ENCODE results near the gene C1QL1.

Gene C1QL1

DNA sequence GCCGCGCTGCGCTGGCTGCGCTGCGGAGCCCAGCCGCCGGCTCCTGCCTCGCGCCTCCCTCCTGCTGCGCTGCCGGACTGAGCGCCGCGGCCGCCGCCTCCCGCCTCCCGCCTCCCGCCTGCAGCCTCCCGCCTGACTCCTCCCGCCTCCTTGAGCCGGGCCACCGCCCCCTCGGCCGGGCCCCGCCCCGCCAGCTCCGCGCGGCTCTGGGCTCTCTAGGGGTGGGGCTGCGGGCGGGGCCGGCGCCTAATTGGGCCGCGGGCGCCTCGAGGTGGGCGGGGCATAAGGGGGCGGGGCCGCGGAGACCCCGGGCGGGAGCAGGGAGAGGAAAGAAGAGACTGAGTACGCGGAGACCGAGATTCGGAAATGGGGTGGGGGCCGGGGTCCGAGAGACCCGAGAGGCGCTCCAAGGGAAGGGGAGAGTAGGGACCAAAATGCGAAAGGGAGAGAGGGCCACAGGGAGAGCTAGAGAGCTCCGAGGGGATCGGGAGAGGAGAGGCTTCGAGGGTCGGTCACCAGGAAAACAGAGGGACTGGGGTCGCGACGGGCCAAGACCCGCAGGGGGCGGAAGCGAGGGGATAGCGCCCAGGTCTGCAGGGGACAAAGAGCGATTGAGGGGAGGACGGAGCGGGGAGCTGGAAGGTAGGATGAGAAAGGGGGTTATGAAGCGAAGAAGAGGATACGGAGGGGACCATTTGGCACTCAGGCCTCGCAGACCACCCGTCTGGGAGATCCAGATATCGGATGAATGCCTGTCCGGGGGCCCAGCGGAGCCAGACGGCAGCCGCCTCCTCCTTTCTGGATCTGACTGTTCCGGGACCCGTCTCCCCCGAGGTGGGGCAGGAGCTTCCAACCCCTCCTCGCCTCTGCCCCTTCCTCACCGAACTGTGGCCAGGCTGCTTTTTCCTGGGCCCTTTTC is at the start of gene C1QL1:
Gene C1QL1, minus strand, starts transcription at position 79 of the 919 bp plus-strand sequence. CDS start 255 bp downstream, outside the sequence.
- no peak for FAIRE-seq

DNA sequence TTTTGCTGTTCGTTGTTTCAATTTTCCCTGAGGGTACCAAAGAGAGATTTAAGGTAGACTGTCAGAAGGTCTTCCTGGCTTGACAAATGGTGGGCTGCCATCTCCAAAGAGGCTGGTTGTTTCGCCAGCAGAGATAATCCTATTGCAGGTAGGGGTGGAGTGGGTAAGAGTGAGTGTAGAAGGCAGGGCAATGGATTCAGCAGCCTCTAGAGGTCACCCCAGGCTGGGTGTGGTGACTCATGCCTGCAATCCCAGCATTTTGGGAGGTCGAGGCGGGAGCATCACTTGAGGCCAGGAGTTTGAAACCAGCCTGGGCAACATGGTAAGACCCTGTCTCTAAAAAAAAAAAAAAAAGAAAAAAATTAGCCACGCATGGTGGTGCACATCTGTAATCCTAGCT is 48.7 kb upstream of the C1QL1 start:
- FAIRE-seq = no peak

DNA sequence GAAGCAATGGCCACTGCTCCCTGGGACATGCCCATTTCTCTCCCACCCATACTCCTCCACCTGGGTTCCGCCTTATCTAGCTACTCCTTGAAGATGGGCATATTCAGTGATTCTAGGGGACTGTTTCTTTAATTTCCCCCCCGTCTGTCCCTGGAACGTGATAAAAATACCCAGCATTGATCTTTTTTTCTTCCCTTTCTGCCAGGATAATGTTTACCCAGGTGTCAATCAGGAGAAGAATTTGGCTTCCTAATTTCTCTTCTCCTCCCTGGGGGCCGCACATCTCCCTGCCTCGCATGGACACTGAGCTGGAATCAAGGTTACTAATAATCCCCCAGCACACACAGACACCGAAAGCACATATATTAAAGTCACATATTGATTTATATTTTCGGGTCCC is 48.1 kb upstream of the C1QL1 start:
- no peak for FAIRE-seq

DNA sequence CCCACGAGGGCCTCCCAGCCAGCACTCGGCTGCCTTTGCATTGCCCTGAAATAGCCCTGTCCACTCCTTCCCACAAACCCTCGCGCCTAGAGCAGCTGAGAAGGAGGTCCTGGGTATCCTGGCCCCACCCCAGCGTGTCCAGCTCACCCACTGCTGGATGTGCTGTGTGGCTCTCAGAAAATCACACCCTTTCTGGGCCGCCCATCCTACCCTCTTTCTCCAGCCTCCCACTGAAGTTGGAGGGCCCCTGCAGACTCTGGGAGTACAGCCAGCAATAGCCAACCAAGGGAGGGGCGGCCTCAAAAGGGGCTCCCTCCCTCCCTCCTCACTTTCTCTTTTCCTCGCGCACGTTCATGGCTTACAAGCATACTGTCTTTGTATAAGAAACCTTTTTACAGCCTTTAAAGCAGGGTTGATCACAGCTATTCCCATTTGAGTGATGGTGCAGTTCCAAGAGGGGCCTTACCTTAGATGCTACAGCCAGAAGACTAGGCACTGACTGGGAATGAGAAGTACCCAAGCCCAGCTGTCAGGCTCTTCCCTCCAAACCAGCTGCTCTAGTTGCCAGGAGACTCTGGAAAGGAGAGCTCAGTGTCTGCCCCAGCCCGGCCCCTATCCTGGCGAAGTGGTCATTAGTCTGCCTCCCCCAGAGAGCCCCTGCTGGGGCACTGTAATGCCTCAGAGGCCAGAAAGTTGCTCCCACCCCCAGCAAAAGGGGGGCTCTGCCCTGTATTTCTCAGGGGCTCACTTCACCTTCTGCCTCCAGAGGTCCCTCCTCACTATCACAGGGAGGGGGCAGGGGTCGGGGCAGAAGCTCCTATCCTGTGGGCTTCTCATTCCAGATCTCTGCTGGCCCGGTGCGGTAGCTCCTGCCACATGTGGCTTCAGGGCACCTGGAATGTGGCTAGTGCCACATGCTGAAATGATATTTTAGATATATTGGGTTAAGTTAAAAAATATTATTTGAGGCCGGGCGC is 45.2 kb upstream of the C1QL1 start:
- FAIRE-seq = no peak

DNA sequence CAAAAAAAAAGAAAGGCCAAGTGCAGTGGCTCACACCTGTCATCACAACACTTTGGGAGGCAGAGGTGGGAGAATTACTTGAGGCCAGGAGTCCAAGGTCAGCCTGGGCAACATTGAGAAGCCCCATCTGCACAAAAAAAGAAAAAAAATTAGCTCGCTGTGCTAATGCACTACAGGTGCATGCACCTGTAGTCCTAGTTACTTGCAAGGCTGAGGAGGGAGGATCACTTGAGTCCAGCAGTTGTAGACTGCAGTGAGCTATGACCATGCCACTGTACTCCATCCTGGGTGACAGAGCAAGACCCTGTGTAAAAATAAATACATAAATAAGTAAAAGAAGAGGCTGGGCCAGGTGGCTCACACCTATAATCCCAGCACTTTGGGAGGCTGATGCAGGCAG is 43.7 kb upstream of the C1QL1 start:
- no peak for FAIRE-seq

DNA sequence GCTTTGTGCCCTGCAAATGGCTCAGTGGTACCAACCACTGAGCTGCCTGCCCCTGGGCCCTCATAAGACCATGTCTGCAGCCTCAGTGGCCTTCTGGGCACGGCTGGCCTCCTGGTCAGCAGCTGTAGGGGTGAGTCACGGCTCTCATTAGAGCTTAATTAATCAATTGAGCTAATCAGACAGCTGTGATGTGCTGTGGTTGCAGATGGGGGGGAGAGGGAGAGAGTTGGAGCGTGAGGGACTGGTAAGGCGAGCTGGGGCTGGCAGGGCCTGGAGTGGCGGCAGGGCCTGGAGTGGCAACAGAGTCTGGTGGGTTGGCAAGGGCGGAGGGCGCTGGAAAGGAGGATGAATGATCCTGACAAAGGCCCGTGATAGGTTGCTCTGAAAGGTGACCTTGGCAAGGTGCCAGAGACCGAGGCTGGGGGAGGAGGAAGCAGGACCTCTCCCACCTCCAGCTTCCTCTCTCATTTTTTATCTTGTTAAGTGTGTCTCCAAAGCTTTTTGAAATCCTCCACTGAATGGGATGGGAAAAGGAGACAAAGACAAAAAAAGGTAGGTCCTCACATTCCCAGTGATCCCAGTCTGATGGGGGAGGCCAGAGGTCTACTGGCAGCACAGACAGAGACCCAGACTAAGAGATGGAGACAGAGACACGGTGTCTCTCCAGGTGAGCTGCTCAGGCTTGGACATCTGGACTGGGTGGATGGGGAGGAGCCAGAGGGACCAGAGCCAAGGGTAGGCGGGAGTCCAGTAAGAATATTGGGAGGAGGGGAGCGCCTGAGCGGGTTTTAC is 41.8 kb upstream of the C1QL1 start:
- FAIRE-seq = no peak

DNA sequence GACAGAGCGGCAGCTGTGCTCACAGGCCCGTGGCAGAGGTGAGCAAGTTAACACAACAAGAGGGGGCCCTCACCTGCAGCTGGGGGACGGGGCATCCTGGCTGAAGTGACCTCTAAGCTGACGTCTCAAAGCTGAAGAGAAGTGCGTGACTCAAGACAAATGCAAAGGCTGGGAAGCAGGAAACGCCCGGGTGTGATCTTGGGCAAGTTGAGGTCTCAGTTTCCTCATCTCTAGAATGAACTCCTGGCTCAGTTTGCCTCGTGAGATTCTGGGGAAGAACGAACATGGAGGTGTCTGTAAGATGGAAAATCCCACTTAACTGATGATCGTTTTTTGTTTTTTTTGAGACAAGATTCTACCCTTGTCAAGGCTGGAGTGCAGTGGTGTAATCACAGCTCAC is 40.1 kb upstream of the C1QL1 start:
- FAIRE-seq = no peak

DNA sequence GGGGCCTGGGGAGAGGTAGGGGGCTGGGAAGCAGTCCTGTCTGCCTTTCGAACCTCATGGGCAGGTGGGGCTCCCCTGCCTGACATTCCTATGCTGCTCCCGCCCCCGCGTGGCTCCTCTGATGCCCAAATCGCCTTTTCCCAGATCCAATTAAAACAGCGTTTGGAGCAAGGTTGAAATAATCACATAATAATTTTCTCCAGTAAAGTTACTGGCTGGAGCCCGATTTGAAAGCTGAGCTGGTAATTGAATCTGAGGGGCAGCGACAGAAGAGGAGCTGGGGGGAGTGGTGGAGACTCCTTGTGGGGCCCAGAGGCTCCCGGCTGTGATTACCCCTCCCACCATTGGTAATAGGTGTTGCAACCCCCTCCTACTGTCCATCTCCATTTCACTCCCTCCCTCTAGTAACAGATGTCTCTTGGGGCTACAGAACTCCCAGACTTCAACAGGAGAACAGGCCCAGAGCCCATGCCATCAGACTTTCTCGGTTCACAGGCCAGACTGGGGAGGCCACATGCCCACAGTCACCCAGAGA is 38.9 kb upstream of the C1QL1 start:
- no peak for FAIRE-seq

DNA sequence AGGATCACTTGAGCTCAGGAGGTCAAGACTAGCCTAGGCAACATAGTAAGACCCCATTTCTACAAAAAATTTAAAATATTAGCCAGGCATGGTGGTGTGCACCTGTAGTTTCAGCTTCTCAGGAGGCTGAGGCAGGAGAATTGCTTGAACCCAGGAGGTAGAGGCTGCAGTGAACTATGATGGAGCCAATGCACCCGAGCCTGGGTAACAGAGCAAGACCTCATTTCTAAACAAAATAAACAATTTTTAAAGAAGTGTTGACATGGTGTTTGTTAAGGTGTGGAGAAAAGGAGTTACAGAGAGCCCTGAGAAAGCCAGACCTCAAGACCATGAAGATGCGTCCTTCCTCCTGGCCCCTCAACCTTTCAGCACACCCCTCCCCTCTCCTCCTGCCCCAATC is 37.6 kb upstream of the C1QL1 start:
- FAIRE-seq = no peak

DNA sequence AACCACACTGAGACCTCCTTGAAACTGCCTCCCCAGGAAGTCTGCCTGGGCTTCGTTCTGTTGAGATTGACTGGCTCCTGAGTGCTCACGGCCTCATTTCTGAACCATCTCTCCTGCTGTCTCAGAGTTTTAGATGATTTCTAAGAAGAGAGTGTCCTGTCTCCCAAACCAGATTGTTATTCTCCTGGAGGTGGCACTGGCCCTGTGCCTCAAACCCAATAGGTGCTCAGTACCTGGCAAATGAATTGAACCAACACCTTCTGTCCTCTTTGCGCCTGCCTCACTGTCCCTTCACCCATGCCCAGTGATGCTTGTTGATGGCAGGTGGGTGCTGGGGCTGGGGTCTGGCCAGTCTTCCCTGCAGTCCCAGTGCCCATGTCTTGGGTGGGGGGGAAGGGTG is 36.3 kb upstream of the C1QL1 start:
- FAIRE-seq = no peak

DNA sequence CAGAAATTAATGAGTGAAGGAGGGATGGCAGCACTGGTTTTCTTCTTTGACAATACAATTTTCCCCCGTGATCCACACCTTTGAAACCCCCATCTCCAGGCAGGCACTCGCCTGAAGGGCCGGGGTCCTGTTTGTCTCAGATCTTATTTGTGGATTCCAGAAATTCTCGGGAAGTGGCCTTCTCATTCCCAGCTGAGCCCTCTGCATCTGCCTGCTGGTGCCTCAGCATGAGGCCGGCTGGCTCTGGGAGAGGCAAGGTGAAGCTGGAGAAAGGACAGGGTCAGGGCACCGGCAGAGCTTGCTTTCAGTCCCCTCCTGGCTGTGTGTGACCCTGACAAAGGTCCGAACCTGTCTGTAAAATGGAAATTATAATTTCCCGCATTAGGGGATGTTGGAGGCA is 35.8 kb upstream of the C1QL1 start:
- no peak for FAIRE-seq

DNA sequence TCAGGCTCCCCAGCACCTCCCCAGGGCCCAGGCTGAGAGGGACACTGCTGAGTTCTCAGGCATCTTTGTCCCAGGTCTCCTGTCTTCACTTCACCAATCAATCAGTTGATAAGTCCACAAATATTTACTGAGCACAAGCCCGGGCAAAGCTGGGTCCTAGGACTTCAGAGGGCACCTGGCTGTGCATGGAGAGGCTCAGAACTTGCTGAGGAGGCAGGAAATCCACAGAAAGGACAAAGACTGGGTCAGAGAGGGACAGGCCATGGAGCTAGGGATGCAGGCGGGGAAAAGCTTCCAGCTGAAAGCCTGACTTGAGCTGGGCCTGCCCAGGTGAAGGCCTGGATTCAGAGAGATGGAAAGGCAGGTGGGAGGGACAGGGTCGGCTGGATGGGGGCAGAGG is 33.2 kb upstream of the C1QL1 start:
- FAIRE-seq = no peak

DNA sequence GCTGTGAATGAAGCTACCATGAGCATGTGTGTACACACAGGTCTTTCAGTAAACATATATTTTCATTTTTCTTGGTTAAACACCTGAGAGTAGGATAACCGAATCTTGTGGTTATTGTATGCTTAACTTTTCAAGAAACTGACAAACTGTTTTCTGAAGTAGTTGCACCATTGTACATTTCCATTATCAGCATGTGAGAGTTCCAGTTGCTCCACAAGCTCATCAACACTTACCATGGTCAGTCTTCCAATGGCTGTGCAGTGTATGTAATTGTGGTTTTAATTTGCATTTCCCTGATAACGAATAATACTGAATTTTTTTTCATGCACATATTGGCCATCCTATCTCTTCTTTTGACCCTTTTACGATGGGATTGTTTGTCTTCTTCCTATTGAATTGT is 31.3 kb upstream of the C1QL1 start:
- no peak for FAIRE-seq

DNA sequence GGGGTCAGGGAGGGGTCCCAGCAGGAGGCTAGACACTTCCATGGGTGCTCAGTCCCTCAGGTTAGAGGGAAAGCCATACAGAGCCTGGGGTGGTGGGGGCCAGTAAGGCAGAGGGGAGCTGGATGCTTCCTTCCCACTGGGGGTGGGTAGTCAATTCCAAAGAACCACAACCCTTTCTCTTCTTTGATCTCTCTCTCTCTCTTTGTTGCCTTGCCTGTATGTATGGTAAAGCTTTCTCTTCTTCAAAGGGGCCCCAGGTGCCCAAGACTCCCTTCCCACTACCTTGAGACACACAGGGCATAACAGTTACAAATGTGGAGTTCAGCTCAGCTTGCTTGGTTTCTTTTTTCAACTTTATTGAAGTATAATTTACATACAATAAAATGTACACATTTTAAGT is 30.5 kb upstream of the C1QL1 start:
- no peak for FAIRE-seq

DNA sequence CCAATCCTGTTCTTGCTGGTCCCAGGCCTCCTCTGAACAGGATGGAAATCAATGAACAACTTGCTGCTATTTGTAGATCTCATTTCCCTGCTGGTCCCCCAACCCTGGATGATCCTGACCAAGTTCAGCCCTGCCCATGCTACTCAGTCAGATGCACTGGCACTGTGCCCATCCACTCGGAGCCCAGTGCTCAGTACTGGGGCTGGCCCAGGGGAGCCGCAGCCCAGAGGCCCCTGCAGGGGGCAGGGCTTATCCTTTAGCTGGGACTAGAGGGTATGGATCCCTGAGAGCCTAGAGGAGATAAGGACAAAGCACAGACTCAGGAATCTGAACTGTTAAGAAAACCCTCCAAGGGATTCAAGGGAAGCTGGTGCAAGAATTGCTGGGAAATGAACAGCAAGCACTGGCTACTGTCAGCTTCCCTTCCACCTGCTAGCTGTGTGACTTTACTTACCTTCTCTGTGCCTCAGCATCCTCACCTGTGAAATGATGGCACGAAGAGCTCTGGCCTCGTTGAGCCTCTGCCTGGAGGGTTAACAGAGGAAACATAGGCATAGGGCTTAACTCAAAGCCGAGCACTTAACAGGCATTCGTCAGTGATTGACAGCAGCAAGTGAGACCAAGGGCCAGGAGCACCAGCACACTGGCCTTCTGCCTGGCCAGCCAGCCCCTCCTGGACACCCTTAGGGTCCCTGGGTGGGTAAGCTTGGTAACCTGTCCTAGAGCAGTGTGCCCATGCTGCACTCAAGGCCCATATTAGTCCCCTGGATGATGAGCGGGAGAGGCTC is 29.8 kb upstream of the C1QL1 start:
- no peak for FAIRE-seq

DNA sequence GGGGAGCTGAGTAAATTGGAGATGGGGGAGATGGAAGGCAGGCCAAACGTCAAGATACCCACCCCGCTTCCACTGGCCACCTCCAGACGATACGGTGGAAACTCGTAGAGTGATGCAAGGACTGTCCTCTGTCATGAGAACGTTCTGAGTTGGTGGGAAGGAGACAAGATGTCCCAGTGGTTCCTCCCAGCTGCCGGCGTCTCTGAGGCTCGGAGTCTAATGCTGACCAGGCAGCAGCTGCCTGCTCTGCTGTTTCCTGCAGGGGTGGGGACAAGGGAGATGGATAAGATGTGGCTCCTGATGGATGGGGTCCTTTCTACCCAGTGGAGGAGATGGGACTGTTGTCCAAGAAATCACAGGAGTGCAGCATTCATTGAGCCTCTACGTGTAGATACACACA is 28.2 kb upstream of the C1QL1 start:
- FAIRE-seq = no peak

DNA sequence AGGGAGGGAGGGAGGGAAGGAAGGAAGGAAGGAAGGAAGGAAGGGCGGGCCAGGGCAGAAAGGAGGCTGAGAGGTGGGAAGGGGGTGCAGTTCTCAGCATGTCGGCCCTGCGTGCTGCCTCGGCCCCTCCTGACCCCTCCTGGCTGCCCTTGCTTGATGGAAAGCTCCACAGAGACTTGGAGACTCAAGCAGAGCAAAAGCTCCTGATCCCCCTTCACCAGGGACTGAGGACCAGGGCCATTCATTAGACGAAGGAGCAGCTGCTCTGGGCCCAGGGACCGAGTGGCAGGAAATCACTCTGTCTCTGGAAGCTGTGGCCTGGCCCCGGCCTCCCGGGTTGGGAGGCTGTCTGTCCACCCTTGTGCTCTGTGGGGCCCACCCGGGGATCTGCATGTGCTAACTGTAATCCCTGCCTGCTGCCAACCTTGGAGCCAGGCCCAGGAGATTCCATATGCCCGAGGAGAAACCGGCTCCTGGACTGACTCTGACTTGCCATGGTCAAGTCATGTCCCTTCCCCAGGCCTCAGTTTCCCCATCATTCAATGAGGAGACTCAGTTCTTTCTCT is 27.4 kb upstream of the C1QL1 start:
- FAIRE-seq = no peak

DNA sequence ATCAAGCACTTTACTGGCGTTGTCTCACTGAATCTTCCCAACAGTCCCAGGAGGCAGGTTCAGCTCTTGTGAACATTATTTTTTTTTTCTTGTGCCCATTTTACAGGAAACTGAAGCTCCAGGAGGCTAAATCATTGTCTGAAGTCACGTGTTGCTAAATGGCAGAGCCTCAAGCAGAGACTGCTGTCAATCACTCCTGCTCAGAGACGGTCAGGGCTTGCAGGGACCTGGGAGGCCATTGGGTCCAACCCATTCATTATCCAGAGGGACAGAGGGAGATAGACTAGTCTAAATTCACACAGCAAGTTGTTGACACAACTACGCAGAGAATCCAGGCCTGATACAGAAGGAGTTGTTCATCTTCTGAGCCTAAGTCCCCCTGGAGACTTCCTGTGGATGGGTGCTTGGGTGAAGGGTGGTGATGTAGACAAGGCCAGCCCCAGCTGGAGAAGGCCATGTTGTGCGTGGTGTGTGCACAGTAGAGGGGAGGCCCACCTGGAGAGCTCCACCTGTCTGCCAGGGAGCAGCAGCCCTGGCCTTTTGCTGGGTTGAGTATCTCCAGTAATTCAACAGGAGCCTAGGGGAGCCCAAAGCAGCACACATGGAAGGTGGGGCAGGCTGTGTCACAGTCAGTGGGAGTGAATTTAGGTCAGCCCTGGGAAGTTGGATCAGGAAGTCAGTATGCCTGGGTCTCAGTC is 24.3 kb upstream of the C1QL1 start:
- FAIRE-seq = no peak

DNA sequence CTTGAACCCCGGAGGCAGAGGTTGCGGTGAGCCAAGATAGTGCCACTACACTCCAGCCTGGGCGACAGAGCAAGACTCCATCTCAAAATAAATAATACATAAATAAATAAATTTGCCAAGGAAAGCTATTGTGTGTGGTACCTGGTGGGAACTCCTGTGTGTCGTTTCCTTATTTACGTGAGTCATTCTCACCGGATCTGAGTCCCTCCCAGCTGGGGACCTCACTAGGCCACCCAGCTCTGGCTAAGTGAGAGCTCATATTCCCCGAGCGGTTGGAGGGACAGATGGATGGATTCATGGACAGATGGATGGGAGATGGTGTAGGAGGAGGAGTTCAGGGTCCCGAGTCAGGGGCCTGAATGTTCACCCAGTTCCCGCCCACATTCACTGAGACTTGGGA is 22.9 kb upstream of the C1QL1 start:
- FAIRE-seq = no peak

DNA sequence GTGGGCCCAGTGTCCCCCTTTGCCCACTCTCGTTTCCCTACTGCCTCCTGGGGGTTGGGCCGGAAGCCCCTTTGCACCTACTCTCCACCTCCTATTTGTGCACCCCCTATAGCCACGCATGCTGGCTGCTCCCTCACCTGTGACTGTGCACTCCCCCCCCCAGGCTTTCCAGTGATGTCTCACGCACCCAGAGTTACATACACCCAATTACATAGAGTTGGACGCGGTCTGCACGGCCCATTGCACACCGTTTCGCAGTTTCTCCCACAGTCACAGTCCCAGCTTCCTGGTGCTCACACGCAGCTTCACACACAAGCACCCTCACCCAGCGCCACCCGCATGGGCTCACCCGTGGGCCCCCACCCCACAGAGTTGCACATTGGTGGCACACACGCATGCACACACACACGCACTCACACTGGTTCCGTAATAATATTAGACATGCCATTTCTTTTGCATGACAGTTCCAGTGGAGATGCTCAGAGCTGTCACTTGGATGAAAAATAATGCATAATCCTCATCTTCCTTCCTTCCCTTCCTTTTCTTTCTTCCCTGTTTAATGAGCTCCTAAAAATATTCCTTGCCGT is 21.5 kb upstream of the C1QL1 start:
- no peak for FAIRE-seq

All from endometrium (tissue), 2 donors.